Neural cell (in vitro differentiated cells): Measurements from ENCODE around the gene FUT6.

ENCODE experiments used
- EP300 ChIP-seq: fragments of 450-650 bp; conservative IDR thresholded peaks from 2 replicates; pipeline ENCODE4 v1.6.1; 2014; ENCODE audit warnings: antibody characterized with exemption, mild to moderate bottlenecking, moderate library complexity; ENCODE audit not compliant: poor library complexity, severe bottlenecking
- EZH2 ChIP-seq: fragments of 200-600, 300-800 bp; shearing (Covaris generic), sonication (generic); IDR thresholded peaks from 2 replicates; pipeline ENCODE4 v1.6.1; 2014; ENCODE audit warnings: antibody characterized with exemption, low read length, borderline replicate concordance, mild to moderate bottlenecking; ENCODE audit not compliant: insufficient read depth, poor library complexity, severe bottlenecking
- MXI1 ChIP-seq: fragments of 450-650 bp; conservative IDR thresholded peaks from 2 replicates; pipeline ENCODE4 v1.6.1; 2014; ENCODE audit warnings: antibody characterized with exemption, mild to moderate bottlenecking; ENCODE audit not compliant: poor library complexity, severe bottlenecking
- POLR2AphosphoS5 ChIP-seq: IDR thresholded peaks from 2 replicates; pipeline ENCODE4 v1.6.1; 2012
- RAD21 ChIP-seq: fragments of 450-650 bp; conservative IDR thresholded peaks from 2 replicates; pipeline ENCODE4 v1.6.1; 2014; ENCODE audit warnings: antibody characterized with exemption, mild to moderate bottlenecking, moderate library complexity
- SMC3 ChIP-seq: fragments of 450-650 bp; conservative IDR thresholded peaks from 2 replicates; pipeline ENCODE4 v1.6.1; 2014; ENCODE audit warnings: antibody characterized with exemption, mild to moderate bottlenecking, moderate library complexity; ENCODE audit not compliant: poor library complexity
- TF ChIP-seq, protein P1 (sequence below): fragments of 450-650 bp; IDR thresholded peaks from 2 replicates; pipeline ENCODE4 v1.5.1; 2014; ENCODE audit warnings: antibody characterized with exemption, mild to moderate bottlenecking, moderate library complexity; ENCODE audit not compliant: poor library complexity, severe bottlenecking
- TF ChIP-seq, protein P2 (sequence below): IDR thresholded peaks from 2 replicates; pipeline ENCODE4 v1.6.1; 2012; ENCODE audit warnings: borderline replicate concordance

DNA sequence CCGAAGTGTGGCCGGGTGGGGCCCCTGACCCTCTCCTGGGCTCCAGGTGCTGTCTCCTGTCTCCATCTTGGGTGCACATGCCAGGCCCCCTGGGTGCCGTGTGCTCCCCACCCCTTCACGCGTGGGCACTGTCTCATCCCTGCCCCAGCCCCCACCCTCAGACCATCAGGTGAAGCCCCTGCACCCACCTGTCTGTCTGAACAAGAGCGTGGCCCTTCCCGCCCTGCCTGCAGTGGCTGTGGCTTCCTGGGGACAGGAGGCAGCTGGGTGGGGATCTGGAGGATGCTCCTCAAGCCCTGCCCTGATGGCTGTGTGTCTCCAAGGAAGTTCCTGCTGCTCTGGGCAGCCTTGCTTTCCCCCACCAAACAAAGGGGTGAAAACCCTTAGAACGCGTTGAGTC is 57.2 kb downstream of the FUT6 start:
- TF ChIP-seq, protein P1, sequence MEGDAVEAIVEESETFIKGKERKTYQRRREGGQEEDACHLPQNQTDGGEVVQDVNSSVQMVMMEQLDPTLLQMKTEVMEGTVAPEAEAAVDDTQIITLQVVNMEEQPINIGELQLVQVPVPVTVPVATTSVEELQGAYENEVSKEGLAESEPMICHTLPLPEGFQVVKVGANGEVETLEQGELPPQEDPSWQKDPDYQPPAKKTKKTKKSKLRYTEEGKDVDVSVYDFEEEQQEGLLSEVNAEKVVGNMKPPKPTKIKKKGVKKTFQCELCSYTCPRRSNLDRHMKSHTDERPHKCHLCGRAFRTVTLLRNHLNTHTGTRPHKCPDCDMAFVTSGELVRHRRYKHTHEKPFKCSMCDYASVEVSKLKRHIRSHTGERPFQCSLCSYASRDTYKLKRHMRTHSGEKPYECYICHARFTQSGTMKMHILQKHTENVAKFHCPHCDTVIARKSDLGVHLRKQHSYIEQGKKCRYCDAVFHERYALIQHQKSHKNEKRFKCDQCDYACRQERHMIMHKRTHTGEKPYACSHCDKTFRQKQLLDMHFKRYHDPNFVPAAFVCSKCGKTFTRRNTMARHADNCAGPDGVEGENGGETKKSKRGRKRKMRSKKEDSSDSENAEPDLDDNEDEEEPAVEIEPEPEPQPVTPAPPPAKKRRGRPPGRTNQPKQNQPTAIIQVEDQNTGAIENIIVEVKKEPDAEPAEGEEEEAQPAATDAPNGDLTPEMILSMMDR: no peak
- TF ChIP-seq SMC3: no peak
- no peak for TF ChIP-seq EZH2
- TF ChIP-seq, protein P2, sequence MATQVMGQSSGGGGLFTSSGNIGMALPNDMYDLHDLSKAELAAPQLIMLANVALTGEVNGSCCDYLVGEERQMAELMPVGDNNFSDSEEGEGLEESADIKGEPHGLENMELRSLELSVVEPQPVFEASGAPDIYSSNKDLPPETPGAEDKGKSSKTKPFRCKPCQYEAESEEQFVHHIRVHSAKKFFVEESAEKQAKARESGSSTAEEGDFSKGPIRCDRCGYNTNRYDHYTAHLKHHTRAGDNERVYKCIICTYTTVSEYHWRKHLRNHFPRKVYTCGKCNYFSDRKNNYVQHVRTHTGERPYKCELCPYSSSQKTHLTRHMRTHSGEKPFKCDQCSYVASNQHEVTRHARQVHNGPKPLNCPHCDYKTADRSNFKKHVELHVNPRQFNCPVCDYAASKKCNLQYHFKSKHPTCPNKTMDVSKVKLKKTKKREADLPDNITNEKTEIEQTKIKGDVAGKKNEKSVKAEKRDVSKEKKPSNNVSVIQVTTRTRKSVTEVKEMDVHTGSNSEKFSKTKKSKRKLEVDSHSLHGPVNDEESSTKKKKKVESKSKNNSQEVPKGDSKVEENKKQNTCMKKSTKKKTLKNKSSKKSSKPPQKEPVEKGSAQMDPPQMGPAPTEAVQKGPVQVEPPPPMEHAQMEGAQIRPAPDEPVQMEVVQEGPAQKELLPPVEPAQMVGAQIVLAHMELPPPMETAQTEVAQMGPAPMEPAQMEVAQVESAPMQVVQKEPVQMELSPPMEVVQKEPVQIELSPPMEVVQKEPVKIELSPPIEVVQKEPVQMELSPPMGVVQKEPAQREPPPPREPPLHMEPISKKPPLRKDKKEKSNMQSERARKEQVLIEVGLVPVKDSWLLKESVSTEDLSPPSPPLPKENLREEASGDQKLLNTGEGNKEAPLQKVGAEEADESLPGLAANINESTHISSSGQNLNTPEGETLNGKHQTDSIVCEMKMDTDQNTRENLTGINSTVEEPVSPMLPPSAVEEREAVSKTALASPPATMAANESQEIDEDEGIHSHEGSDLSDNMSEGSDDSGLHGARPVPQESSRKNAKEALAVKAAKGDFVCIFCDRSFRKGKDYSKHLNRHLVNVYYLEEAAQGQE: no peak
- TF ChIP-seq MXI1: no peak
- no peak for TF ChIP-seq EP300
- no peak for TF ChIP-seq RAD21
- no peak for TF ChIP-seq POLR2AphosphoS5
